Right hindlimb (tissue), 1 donor: ENCODE measurements around the gene NTN3.
"Not testable (repeated sequence)": the region's sequence is repeated elsewhere in the genome, so short reads cannot be mapped to it uniquely, and the experiment has no call there.

Source experiments
- DNase-seq: peaks from one replicate; pipeline ENCODE4 v3.0.0-alpha.2; 2018

Gene NTN3

GRCh38 chr16:2466667-2467527 lies 4.2 kb upstream of the NTN3 start:
- no peak for DNase-seq

- peak; percentile 92 for DNase-seq
Measured at GRCh38 chr16:2467528-2468232, 3.4 kb upstream of the NTN3 start.

DNA sequence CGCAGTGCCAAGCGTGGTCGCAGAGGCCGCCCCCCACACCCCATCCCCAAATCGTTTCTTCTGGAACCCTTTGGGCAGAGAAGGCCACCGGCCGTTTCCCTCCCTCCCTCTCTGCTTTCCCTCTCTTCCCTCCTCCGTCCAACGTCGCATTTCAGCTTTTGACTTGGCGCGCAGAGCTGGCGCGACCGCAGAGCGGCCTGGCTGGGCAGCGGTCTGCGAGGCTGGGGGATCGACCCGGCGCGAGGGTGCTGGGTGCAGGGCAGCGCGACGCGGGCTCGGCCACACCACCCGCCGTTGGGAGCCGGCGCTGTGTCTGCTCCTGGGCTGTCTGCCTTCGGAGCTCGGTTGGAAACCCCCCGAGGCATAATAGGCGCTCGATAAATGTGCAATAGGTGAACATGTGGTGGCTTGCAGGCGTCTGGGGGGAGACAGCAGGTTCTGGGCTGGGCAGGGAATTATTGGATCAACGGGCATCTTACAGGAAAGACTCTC lies 2.8 kb upstream of the NTN3 start:
- peak; percentile 71 for DNase-seq

- peak; percentile 59 for DNase-seq
Measured at GRCh38 chr16:2468725-2469398, 2.2 kb upstream of the NTN3 start.

GRCh38 chr16:2469399-2470233 lies 1.5 kb upstream of the NTN3 start:
- DNase-seq, result no peak

- DNase-seq, result no peak
Measured at GRCh38 chr16:2470234-2470601, 879 bp upstream of the NTN3 start.

GRCh38 chr16:2470603-2471015 lies 488 bp upstream of the NTN3 start:
- DNase-seq, result no peak

GRCh38 chr16:2471653-2472487 lies 773 bp downstream of the NTN3 start:
- DNase-seq, result no peak

DNA sequence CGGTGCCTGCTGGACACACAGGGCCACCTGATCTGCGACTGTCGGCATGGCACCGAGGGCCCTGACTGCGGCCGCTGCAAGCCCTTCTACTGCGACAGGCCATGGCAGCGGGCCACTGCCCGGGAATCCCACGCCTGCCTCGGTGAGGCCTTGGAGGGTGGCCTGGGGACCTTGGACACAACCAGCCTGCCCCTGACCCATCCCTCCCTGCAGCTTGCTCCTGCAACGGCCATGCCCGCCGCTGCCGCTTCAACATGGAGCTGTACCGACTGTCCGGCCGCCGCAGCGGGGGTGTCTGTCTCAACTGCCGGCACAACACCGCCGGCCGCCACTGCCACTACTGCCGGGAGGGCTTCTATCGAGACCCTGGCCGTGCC lies 1.4 kb downstream of the NTN3 start:
- no peak for DNase-seq

- DNase-seq, result no peak
Measured at GRCh38 chr16:2472885-2473445, 1.9 kb downstream of the NTN3 start.

DNA sequence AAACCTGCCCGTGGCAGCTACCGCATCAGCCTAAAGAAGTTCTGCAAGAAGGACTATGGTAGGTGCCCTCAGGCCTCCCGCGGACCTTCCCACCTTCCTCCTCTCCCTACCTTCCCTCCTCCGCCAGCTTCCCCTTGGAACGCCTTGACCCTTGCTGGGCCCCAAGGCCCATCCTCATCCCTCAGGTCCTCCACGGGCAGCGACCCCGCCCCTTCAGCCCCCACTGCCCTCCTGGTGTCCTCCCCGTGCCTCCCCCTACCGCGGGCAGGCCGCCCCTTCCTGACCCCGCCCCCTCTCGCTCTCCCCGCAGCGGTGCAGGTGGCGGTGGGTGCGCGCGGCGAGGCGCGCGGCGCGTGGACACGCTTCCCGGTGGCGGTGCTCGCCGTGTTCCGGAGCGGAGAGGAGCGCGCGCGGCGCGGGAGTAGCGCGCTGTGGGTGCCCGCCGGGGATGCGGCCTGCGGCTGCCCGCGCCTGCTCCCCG lies 2.4 kb downstream of the NTN3 start:
- no peak for DNase-seq

DNA sequence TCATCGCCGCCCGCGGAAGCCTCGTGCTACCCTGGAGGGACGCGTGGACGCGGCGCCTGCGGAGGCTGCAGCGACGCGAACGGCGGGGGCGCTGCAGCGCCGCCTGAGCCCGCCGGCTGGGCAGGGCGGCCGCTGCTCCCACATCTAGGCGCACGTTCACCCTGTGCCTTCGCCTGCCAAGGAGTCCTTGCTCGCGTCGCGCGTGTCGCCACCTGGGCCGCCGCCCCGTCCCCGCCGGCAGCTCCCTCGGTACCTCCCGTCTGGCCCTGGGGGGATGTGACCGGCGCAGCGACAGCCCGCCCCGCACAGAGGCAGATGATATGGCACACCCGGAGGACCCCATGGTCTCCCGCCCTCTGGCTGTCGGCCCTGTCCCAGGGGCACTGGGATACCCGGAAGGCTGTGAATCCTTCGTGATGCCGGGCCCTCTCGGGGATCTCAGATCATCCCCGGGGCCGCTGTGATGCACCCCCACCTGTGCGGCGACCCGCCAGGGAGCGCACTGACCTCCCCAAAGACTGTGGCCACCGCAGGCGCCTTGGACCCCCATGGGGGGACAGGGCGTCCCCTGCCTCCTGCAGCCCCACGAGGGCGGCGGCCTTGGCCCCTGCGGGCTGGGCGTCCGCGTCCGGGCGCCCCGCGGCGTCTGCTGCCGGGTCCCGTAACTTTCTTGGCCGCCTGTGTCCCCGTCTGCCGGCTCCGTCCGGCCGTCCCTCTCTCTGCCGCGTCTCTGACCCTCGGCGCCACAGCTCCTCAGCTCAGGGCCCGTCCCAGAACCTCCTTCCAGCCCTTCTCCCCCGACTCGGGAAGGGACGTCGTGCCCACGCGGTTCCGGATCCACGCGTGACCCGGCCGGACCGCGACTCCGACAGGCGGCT lies 3.1 kb downstream of the NTN3 start:
- DNase-seq, result peak; percentile 55

DNA sequence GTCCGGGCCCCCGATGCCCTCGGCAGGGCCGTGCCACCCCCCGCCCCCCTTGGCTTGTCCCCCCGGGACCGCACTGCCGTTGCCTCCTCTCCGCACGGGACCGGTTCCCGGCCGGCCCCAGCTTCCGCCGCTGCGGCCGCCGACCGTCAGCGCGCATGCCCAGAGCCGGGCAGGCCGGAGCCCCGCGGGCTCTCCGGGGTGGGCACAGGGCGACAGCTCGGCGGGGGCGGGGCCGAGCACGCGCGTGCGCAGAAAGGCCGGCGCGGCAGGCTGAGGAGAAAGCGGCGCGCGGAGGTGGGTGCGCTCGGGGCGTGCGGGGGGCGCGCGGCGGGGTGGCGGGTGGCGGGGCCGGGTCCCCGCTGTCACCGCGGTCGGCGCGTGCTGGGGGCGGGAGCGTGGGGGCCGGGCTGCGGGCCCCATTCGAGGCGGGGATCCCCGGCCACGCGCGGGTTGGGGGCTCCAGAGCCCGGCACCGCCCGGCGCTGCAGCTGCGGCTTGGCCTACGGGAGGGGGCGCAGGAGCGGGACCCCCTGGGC lies 3.8 kb downstream of the NTN3 start, which contains the start of gene TBC1D24:
TSS of gene TBC1D24 (plus strand) at position 251 of the 536 bp plus-strand sequence. CDS start 21,022 bp downstream, outside the sequence.
- peak; percentile 93 for DNase-seq

GRCh38 chr16:2475413-2476344 lies 4.6 kb downstream of the NTN3 start:
- peak; percentile 31 for DNase-seq

DNA sequence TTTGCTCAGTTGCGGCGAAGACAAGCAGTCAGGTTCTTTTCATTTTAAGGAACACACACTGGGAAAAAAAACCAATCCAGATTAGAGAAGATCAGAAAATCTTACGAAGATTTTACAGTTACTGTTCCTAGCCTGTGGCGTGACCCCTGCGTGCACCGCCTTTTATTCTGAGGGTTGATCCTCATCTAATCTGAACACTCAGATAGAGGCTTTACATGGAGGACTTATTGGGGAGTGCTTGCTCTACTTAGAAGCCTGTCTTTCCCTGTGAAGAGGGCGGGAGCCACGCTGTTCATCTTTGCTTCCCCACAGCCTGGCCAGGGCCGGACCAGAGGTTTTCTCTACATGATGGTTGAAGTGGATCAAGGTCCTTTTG lies 5.2 kb downstream of the NTN3 start:
- no peak for DNase-seq

DNA sequence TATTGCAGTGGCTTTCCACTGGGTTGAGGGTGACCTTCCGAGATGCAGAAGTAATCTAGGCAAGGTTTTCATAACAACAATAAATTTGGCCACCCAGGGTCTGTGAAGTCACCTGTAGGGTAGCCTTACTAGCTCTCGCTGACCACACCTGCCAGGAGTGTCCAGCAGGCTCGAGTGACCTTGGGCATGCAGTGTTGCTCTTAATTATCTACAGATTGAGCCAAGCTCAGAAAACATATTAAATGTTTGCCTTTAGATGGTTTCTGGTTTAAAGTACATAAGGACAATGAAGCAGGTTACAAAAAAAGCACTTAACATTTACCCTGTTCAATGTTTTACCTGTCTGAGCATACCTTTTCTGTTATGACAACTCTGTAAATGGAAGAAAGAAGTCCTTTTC lies 5.6 kb downstream of the NTN3 start:
- DNase-seq, result no peak

GRCh38 chr16:2477327-2477726 lies 6.2 kb downstream of the NTN3 start:
- DNase-seq, result no peak

DNA sequence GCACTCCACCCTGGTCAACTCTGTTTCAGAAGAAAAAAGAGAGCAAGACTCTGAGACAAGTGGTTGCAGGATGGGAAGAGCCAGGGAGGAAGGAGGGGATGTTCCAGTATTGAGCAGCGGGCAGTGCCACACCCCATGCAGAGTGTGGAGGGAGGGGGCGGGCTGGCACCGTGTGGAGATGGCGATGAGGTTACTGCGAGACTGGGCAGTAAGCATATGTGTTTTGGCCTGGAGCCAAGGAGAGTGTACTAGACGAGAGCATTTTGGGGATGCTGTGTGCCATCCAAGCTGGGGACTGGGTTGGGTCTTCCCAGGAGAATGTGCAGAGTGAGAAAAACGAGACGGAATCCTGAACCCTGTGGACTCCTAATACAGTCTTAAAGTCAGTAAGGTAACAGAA lies 7.2 kb downstream of the NTN3 start:
- no peak for DNase-seq

DNA sequence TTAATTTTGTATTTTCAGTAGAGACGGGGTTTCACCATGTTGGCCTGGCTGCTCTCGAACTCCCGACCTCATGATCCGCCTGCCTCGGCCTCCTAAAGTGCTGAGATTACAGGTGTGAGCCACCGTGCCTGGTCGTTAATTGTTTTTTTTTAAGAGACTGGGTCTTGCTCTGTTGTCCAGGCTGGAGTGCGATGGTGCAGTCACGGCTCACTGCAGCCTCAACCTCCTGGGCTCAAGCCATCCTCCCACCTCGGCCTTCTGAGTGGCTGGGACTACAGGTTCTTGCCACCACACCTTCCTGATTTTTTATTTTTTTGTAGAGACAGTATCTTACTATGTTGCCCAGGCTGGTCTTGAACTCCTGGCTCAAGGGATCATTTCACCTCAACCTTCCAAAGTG lies 8.9 kb downstream of the NTN3 start:
- not testable (repeated sequence) for DNase-seq
